HG03066 (cell line): ENCODE data around the gene RXRA.

Experiments used
- ATAC-seq: cut with Tn5 transposase; IDR thresholded peaks from one replicate; pipeline ENCODE4 v1.9.1; 2021; ENCODE audit warnings: low read depth; ENCODE audit not compliant: unreplicated experiment

Gene RXRA

DNA sequence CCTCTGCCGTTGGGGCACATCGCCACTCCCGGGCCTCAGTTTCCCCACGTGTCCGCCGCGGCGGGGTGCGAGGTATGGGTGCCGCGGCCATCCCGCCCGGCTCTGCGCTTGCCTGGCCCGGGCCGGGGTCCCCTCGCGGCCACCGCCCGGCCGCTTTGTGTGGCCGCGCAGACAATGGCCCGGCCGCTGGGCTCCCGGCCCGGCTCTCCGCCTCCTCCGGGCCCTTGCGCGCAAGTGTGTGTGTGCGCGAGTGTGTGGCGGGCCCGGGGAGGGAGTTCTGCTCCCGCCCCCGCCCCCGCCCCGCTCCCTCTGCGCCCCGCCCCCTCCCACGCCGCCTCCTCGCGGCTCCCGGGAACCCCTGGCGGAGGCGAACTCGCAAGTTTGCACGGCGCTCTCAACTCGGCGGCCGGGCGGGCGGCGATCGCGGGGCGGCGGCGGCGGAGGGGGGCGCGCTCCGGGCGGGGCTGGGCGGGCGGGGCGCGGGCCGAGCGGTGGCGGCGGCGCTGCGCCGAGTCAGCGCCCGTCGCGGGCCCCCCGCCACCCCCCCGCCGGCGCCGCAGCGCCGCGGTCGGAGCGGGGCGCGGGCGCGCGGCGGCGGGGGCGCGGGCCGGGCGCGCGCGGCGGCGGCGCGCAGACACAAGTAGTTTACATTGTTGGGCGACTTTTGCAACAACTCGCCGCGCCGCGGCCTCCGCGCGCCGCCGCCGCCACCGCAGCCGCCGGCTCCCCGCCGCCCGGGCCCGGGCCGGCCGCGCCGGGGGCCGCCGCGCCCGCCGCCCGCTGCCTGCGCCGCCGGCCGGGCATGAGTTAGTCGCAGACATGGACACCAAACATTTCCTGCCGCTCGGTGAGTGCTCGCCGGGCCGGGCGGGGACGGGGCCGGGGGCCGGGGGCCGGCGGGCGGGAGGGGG lies at the start of gene RXRA:
TSS of gene RXRA (plus strand) at position 643 of the 911 bp plus-strand sequence. CDS start at position 820, 177 bp downstream.
- ATAC-seq: no peak

- ATAC-seq: no peak
These were observed 48.0 kb upstream of the RXRA start for GRCh38 chr9:134278286-134278685.

GRCh38 chr9:134278974-134279640 lies 47.1 kb upstream of the RXRA start:
- no peak for ATAC-seq

DNA sequence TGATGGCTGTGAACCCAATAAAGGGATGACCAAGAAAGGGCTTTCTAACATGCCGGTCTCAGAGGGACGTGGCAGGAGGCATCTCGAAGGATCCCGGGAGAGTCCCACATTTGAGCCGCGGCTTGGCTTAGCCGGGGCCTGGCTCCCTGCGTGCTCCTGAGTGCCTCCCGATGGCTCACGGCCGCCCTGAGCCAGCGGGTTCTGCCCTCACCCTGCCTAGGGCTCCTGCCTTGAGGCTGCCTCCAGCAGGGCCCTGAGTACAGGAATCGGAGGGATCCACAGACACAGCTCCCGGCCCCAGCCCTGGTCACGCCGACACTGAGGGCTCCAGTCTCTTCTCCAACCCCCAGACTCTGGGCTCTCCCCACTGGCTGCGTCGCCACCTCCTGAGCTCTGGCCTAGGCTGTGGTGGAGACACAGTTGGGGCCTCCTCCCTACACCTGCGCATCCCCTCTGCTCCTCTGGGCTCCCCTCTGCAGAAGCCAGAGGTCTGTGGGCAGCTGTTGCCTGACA lies 44.1 kb upstream of the RXRA start:
- no peak for ATAC-seq

DNA sequence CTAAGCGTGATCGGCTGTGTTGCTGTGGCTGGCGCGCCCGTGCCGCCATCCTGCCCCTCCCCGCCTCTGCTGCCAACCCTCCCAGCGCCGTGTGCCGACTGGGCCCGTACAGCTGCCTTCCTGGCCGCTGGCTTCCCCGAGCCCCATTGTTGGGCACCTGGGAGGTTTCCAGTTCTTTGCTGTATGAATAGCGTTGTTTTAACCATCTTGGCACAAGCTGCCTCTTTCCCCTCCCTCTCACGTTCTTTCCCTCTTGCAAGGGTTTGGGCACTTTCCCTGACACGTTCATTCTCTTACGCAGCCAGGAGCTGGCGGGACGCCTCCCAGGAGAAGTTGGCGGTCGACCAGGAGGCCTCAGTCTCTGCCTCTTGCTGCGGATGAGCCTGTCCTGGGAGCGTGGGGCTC lies 43.1 kb upstream of the RXRA start:
- no peak for ATAC-seq

DNA sequence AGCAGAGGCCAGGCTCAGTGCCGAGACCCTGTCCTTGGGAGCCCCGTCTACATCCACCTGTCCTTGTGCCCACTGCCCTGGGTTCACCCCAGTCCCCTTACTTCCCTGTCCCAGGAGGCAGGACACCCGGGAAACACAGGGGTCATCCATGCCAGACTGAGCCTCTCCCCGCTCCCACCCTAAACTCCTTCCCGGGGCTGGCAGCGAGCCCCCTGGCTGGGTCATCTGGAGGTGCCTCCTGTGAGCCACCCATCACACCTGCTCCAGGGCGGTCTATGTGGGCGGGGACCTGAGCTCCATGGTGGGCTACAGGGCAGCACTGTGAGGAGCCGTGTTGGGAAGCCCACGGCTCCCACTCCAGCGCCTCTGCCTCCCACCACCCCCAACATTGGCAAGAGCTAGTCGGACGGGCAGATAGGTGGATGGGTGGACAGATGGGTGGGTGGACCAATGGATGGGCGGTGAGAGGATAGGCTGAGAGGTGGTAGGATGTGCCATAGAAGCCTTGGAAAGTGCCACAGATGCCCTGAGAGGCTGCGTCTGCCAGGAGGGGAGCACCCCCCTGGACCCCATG lies 42.5 kb upstream of the RXRA start:
- no peak for ATAC-seq

DNA sequence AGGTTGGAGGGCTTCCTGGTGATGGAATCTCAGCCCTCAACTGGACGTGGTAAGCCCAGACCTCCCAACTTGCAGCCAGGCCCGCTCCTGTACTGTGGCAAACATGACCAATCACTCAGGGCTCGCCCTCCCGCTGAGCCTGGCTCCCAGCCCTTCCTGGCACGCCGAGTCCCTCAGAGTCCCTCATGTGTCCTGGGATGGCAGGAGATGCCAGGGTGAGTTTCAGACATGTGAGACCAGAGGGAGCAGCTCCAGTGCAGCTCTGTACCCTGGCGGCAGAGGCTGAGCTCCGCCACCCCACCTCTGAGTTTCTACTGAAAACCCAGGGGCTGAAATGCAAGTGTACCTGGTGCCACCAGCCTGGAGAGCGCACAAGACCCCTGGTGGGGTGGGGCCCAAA lies 42.0 kb upstream of the RXRA start:
- ATAC-seq: no peak

DNA sequence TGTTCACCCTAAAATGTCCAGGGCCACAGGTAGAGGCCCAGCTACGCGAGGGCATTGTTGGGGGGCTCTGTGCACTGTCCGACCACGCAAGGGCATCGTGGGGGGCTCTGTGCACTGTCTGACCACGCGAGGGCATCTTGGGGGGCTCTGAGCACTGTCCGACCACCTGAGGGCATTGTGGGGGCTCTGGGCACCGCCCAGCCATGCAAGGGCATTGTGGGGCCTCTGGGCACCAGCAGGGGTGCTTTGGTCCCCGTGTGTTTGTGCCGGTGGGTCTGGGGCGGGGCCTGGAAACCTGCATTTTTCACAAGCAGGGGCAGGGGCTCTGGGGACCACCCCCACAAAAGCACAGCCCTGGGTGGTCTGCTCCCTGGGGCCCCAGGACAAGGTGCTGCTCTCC lies 41.5 kb upstream of the RXRA start:
- ATAC-seq: no peak

DNA sequence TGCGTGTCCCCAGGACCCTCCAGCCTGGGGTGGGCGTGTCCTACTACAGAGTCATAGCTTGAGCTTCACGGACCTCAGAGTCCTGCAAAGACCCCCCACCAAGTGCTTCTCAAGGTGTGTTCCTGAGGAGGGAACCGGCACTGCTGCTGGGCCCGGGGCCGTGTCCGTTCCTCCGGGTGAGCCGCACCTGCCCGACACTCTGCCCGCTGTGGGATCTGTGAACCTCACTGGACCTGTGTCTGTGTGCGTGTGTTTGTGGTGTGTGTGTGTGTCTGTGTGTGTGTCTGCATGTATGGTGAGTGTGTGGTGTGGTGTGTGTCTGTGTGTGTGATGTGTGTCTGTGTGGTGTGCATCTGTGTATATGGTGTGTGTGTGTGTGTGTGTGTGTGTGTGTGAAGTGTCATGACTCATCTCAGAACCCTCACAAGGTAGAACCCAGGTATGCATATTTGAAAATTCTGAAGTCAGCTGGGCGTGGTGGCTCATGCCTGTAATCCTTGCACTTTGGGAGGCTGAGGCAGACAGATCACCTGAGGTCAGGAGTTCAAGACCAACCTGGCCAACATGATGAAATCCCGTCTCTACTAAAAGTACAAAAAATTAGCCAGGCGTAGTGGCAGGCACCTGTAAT lies 40.9 kb upstream of the RXRA start:
- no peak for ATAC-seq

DNA sequence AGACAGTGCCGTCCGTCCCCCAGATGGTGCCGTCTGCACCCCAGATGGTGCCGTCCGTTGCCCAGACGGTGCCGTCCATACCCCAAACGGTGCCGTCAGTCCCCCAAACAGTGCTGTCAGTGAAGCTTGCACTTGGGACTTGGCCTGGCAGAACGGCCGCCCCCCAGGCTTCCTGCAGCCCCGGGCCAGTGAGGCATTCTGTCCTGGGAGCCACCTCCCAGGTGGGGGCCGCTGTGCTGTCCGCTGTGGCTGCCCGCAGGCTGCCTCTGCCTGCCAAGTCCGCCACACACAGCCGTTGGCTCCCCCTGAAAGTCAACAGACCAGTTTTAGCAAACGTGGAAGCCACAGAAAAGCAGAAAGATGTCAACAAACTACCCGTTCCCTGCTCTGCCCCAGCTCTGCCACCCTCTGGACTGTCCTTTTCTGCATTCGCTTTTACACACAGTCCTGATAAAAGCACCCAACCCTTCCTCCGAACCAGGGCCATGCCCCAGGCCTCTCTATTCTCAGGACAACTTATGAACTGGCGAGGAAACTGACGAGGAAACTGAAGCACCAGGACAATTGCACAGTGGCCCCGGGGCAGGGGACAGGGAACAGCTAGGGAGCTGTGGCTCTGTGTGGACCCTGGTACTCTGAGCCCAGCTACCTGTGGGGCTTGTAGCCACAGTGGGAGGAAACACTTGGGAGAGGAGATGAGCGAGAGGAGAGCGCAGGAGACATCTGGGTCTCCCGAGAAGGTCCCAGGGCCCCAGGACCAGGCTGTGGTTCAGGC lies 39.6 kb upstream of the RXRA start:
- no peak for ATAC-seq

GRCh38 chr9:134287591-134288491 lies 38.4 kb upstream of the RXRA start:
- no peak for ATAC-seq

- no peak for ATAC-seq
These were observed 37.5 kb upstream of the RXRA start for GRCh38 chr9:134288746-134289145.

GRCh38 chr9:134289241-134289875 lies 36.9 kb upstream of the RXRA start:
- ATAC-seq: no peak

GRCh38 chr9:134290603-134291451 lies 35.4 kb upstream of the RXRA start:
- ATAC-seq: no peak

- no peak for ATAC-seq
These were observed 34.8 kb upstream of the RXRA start for GRCh38 chr9:134291452-134291881.

GRCh38 chr9:134291961-134292871 lies 34.0 kb upstream of the RXRA start:
- no peak for ATAC-seq
